DMS79 treated with DMSO at 0.1 percent for 48 hours (cell line): ENCODE measurements around the gene VIPR1.
"Not testable (repeated sequence)": the region's sequence is repeated elsewhere in the genome, so short reads cannot be mapped to it uniquely, and the experiment has no call there.

Source experiments
- DNase-seq: peaks from one replicate; lab custom pipeline; 2025; lab: John Stamatoyannopoulos, UW

VIPR1 gene

DNA sequence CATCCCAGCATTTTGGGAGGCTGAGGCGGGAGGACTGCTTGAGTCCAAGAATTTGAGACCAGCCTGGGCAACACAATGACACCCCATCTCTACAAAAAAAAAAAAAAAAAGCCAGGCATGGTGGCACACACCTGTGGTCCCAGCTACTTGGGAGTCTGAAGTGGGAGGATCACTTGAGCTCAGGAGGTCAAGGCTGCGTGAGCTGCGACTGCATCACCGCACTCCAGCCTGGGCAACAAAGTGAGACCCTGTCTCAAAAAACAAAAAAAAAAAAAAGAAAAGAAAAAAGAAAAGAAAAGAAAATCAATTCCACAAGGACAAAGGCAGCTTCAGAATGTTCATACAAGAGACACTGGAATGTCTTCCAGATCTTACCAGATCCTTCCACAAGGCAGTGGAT lies 76.9 kb downstream of the VIPR1 start:
- not testable (repeated sequence) for DNase-seq

GRCh38 chr3:42581400-42581708 lies 78.9 kb downstream of the VIPR1 start:
- no peak for DNase-seq

GRCh38 chr3:42581709-42582473 lies 79.4 kb downstream of the VIPR1 start, which contains the start of gene SEC22C:
Gene SEC22C, minus strand, starts transcription at chr3:42581967. Its CDS starts 12,921 bp downstream, at chr3:42569046.
- peak; percentile 70 for DNase-seq

DNA sequence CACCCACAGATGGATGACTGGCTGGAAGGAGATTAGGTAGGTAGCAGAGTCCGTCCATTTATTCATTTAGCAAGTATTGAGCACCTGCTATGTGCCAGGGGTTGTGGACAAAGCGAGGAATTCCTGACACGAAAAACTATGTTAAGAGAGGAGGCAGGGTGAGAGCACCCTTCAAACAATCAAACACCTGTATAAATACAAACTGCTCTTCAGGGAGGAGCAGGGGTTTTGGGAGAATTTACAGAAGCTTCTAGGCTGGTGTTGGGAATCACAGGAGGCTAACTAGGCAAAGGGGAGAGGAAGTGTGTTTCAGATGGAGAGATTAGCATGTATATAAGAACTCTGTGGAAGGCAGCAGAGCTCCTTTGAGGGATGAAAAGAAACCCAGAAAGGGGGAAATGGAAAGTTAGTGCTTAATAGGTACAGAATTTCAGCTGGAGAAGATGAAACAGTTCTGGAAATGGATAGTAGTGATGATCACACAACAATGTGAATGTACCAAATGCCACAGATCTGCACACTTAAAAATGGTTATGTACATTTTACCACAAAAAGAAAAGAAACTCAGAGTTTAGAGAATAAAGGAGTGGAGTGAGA lies 80.1 kb downstream of the VIPR1 start:
- no peak for DNase-seq
